GM19467 (cell line): Measurements from ENCODE around the gene GLOD4.
"Not testable (repeated sequence)": the region's sequence is repeated elsewhere in the genome, so short reads cannot be mapped to it uniquely, and the experiment has no call there.

Experiments
- ATAC-seq: cut with Tn5 transposase; IDR thresholded peaks from one replicate; pipeline ENCODE4 v1.9.1; 2021; ENCODE audit warnings: mild to moderate bottlenecking, moderate library complexity; ENCODE audit not compliant: unreplicated experiment

The GLOD4 gene

GRCh38 chr17:781805-782731, at the start of gene GLOD4, which contains the start of gene MRM3:
Gene GLOD4 (minus strand): TSS chr17:782280. CDS start chr17:782255, 25 bp downstream.
Gene MRM3 (plus strand): TSS chr17:782353. CDS start chr17:782379, 26 bp downstream.
- peak; percentile 74 for ATAC-seq

- ATAC-seq, result no peak
These were observed 48.9 kb upstream of the GLOD4 start for GRCh38 chr17:830950-831349.

- ATAC-seq, result no peak
These were observed 48.3 kb upstream of the GLOD4 start for GRCh38 chr17:830381-830780.

GRCh38 chr17:829614-830013, 47.5 kb upstream of the GLOD4 start:
- not testable (repeated sequence) for ATAC-seq

GRCh38 chr17:828761-829160, 46.7 kb upstream of the GLOD4 start:
- no peak for ATAC-seq

- no peak for ATAC-seq
These were observed 44.7 kb upstream of the GLOD4 start for GRCh38 chr17:826778-827177.

GRCh38 chr17:825216-825615, 43.1 kb upstream of the GLOD4 start:
- ATAC-seq, result no peak

GRCh38 chr17:824378-824777, 42.3 kb upstream of the GLOD4 start:
- ATAC-seq, result no peak

GRCh38 chr17:823501-823902, 41.4 kb upstream of the GLOD4 start:
- ATAC-seq, result no peak

GRCh38 chr17:819251-819650, 37.2 kb upstream of the GLOD4 start:
- no peak for ATAC-seq

GRCh38 chr17:814371-814770, 32.3 kb upstream of the GLOD4 start:
- no peak for ATAC-seq

- no peak for ATAC-seq
These were observed 30.6 kb upstream of the GLOD4 start for GRCh38 chr17:812638-813204.

- ATAC-seq, result no peak
These were observed 29.1 kb upstream of the GLOD4 start for GRCh38 chr17:811051-811784.

GRCh38 chr17:807523-808294, 25.6 kb upstream of the GLOD4 start:
- no peak for ATAC-seq

GRCh38 chr17:806781-807522, 24.9 kb upstream of the GLOD4 start:
- no peak for ATAC-seq

GRCh38 chr17:806346-806745, 24.3 kb upstream of the GLOD4 start:
- ATAC-seq, result no peak

- ATAC-seq, result not testable (repeated sequence)
These were observed 23.8 kb upstream of the GLOD4 start for GRCh38 chr17:805886-806285.

GRCh38 chr17:804541-805435, 22.7 kb upstream of the GLOD4 start:
- ATAC-seq, result no peak
